Neutrophil (primary cell): ENCODE results near the gene MRPL40.
A peak's percentile ranks its signal among the peaks of the same experiment; 100 is the strongest.

Experiments
- H3K27ac ChIP-seq: fragments of 200-600 bp; sonication (generic); 2 replicates; pipeline ENCODE4 v1.5.1; 2016; ENCODE audit warnings: mild to moderate bottlenecking, moderate library complexity
- H3K27me3 ChIP-seq: fragments of 200-600 bp; sonication (generic); 2 replicates; pipeline ENCODE4 v1.6.0; 2016; ENCODE audit warnings: mild to moderate bottlenecking
- H3K36me3 ChIP-seq: fragments of 200-600 bp; sonication (generic); 2 replicates; pipeline ENCODE4 v1.5.1; 2017
- H3K4me1 ChIP-seq, 2 experiments: fragments of 200-600 bp in 1 of 2; sonication (generic) in 1 of 2; 1 replicate in 1 of 2; 2 replicates in 1 of 2; pipeline versions ENCODE4 v1.5.1 to v1.6.1; 2013 to 2016; ENCODE audit warnings: low read depth in 1 of 2, low read length in 1 of 2, mild to moderate bottlenecking in 1 of 2, moderate library complexity in 1 of 2; ENCODE audit not compliant: control insufficient read depth in 1 of 2, insufficient read depth in 1 of 2
- H3K4me3 ChIP-seq, 2 experiments: fragments of 200-600 bp in 1 of 2; sonication (generic) in 1 of 2; 1 replicate in 1 of 2; 2 replicates in 1 of 2; pipeline ENCODE4 v1.5.1; 2013 to 2016; ENCODE audit warnings: low read depth in 1 of 2, low read length in 1 of 2, mild to moderate bottlenecking in 1 of 2, moderate library complexity in 1 of 2
- H3K9me3 ChIP-seq: fragments of 200-600 bp; sonication (generic); 2 replicates; pipeline ENCODE4 v1.5.1; 2016
- TF ChIP-seq, protein P1 (sequence below): fragments of 200-600 bp; sonication (generic); IDR thresholded peaks from 2 replicates; pipeline ENCODE4 v1.5.1; 2016; ENCODE audit warnings: antibody characterized with exemption

Gene MRPL40

DNA sequence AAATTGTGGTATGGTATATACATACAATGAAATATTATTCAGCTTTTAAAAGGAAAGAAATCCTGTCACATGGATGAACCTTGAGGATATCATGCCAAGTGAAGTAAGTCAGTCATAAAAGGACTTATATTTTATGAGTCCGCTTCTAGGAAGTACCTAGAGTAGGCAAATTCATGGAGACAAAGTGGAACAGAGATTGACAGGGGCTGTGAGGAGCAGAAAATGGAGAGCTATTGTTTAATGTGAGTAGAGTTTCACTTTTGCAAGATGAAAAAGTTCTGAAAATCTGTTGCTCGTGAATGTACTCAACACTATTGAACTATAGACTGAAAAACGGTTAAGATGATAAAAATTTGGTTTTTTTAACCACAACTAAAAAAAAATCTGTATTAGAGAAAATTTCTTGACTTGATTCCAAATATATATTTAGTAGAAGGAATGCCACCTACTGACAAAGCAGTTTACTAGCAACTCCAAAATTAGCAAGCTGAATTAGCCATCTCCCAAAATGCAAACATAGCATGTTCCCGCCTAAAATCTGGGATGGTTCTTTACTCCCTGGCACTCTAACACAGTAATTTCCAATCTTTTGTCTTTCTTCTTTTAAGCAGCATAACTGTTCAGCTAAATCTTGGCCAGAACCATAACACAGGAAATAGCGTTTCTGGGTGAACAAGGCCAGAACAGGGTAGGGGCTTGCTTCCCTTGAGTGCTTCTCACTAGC is 45.1 kb downstream of the MRPL40 start:
- peak overlapping the region; percentile 99 for H3K27ac ChIP-seq
- TF ChIP-seq, protein P1, sequence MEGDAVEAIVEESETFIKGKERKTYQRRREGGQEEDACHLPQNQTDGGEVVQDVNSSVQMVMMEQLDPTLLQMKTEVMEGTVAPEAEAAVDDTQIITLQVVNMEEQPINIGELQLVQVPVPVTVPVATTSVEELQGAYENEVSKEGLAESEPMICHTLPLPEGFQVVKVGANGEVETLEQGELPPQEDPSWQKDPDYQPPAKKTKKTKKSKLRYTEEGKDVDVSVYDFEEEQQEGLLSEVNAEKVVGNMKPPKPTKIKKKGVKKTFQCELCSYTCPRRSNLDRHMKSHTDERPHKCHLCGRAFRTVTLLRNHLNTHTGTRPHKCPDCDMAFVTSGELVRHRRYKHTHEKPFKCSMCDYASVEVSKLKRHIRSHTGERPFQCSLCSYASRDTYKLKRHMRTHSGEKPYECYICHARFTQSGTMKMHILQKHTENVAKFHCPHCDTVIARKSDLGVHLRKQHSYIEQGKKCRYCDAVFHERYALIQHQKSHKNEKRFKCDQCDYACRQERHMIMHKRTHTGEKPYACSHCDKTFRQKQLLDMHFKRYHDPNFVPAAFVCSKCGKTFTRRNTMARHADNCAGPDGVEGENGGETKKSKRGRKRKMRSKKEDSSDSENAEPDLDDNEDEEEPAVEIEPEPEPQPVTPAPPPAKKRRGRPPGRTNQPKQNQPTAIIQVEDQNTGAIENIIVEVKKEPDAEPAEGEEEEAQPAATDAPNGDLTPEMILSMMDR, result no peak

DNA sequence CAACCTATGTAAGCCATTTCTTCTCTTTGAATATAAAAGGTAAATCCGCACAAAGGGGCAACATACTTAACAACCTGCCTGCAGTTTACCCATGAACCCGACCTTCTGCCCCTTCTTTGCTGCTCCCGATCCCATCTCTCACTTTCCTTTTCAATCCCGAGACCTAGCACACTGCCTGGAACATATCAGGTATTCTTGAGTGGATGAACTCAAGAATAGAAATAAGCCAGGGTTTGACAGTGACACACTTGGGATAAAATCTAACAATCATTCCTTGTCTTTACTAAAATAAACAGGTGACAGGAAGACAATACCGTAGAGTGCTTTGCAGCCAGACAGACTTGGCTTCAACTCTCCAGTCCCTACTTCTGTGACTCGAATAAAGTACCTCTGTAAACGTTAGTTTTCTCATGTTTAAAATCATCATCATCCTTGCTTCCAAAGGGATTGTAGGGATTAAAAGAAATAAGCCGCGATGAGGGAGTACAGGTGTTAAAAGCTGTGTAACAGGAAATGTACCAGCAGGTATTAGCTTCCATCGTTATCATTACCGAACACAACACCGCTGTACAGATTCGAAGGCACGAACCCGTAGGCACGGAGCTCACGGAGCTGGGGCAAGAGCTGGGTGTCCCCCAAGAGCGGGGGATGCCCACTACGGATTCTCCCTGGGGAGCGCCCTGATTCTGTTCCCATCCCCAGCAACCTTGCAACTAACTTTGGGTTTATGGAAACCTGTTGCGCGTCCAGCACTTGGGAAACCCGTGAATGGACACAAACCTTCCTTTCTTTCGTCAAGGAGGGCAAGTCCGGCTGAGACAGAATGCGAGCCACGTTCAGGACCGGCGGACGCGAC is 45.9 kb downstream of the MRPL40 start:
- H3K4me1 ChIP-seq, result peaks cover 25 to 27% of the 10 kb centered on the region in 2 experiments
- peak overlapping the region; percentile 76 to 85 for H3K4me3 ChIP-seq
- H3K27ac ChIP-seq, result peak overlapping the region; percentile 99
- TF ChIP-seq, protein P1, result no peak
- peaks cover 30% of the 10 kb centered on the region for H3K36me3 ChIP-seq
- no peaks in the 10 kb centered on the region for H3K9me3 ChIP-seq
- no peaks in the 10 kb centered on the region for H3K27me3 ChIP-seq

More for the DNA sequence above, 45.1 kb downstream of the MRPL40 start:
- Histone ChIP-seq H3K4me1 (peaks cover 25 to 27% of the 10 kb centered on the region in 2 experiments), H3K4me3 (peak overlapping the region; percentile 76 to 85), H3K36me3 (peaks cover 38% of the 10 kb centered on the region), H3K9me3 (no peaks in the 10 kb centered on the region), H3K27me3 (no peaks in the 10 kb centered on the region)

DNA sequence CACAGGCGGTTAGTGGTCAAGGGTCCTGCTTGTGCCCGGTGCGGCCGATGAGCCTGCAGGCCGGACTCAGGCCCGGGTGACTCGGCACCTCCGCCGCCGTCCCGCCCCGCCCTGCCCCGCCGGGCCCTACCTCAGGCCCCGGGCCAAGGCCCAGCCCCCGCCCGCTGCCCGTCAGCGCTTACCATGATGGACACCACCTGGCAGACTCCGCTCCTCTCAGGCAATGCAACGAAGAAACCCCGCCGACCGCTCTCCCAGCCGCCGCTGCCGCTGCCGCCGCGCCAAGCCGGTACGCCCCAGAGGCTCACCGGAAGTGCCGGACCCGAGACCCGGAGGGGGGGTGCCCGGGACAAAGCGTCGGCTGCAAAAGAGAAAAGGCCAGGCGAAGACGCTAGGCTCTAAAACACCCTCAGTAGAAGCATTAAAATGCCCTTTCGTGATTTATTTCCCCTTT is 46.6 kb downstream of the MRPL40 start, which contains the start of gene UFD1:
Gene UFD1, minus strand, starts transcription at position 293 of the 454 bp plus-strand sequence. Its CDS starts 108 bp downstream, at position 185.
- Histone ChIP-seq H3K9me3 (no peaks in the 10 kb centered on the region), H3K36me3 (peaks cover 27% of the 10 kb centered on the region), H3K4me3 (peak within 1 kb of the TSS; percentile 76 to 85), H3K27ac (peak within 1 kb of the TSS; percentile 99), H3K4me1 (peaks cover 25 to 27% of the 10 kb centered on the region in 2 experiments), H3K27me3 (no peaks in the 10 kb centered on the region)
- TF ChIP-seq, protein P1, result no peak

DNA sequence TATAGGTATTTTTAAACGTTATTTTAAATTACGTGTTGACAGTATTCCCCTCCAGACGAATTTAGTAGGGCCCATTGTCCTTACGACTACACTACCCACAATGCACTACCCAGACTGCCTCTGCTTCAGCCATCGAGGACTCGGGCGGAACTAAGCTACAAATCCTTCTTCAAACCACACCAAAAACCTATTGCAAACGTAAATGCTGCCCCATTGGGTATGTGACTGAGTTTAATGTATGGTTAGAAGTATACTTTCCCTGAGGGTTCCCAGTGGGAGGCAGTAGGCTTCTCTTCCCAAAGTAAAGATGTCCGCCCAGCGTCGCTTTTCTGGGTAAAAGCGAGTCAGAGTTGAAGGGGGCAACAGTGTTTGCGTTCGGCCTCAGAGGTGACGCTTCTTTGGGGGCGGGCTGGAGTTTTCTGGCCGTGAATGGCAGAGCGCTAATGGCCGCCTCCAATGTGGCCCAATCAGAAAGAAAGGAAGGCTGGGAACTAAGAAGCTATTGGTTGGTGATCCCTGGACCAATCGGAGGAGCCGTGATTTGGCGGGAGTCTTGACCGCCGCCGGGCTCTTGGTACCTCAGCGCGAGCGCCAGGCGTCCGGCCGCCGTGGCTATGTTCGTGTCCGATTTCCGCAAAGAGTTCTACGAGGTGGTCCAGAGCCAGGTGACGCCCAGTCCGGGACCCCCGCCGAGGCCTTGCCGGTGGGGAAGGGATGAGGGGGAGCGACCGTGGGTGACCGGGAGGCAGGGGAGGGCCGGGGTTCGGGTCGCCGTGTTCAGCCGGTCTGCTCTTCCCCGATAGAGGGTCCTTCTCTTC is 47.2 kb downstream of the MRPL40 start, which contains the start of gene CDC45:
Gene CDC45, plus strand, starts transcription at position 566 of the 818 bp plus-strand sequence. Its CDS starts 49 bp downstream, at position 615.
- Histone ChIP-seq H3K4me3 (peak within 1 kb of the TSS; percentile 76 to 85), H3K36me3 (peaks cover 27% of the 10 kb centered on the region), H3K4me1 (peaks cover 25 to 27% of the 10 kb centered on the region in 2 experiments), H3K27ac (peak within 1 kb of the TSS; percentile 99), H3K27me3 (no peaks in the 10 kb centered on the region), H3K9me3 (no peaks in the 10 kb centered on the region)
- TF ChIP-seq, protein P1, result no peak

DNA sequence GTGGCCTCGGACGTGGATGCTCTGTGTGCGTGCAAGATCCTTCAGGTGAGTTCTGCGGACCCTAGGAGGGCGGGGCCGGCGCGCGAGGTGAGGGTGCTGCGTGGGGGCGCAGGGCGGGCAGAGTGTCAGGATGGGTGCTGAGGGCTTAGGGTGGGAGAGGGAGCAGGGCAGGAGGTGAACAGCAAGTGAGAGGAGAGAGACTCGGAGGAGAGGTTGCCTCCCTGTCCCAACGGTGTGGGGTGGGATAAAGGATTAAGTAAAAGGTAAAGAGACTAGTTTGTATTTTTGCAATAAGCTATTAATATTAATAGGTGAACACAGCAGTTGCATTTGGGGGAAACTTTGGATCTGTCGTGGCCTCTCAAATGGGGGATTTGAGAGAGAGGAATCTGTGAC is 47.8 kb downstream of the MRPL40 start:
- TF ChIP-seq, protein P1, result no peak
- H3K4me3 ChIP-seq, result peak overlapping the region; percentile 76 to 85
- H3K27me3 ChIP-seq, result no peaks in the 10 kb centered on the region
- H3K36me3 ChIP-seq, result peaks cover 21% of the 10 kb centered on the region
- peak overlapping the region; percentile 99 for H3K27ac ChIP-seq
- H3K9me3 ChIP-seq, result no peaks in the 10 kb centered on the region
- peaks cover 25 to 27% of the 10 kb centered on the region in 2 experiments for H3K4me1 ChIP-seq
